Measurements from ENCODE around the gene LHFPL3.

GRCh38 chr7:104841798-104842197, 513.4 kb downstream of the LHFPL3 start:
- TF ChIP-seq EZH2 (IDR thresholded peaks at IDR 0.05; ENCODE audit: borderline replicate concordance, low read length): no peak
- no peak for TF ChIP-seq CTCF (IDR thresholded peaks at IDR 0.05; ENCODE audit: low read length)

Measured in OCI-LY1 (cell line).